Osteoblast (primary cell): ENCODE measurements around the gene ATP2B2. TPM values are rescaled to one million over a fixed set of nuclear protein-coding genes. Genes with fewer than 3 reads are reported as not detected.

ENCODE experiments used
- DNase-seq: peaks from one replicate; pipeline ENCODE4 v3.0.0; 2011; ENCODE audit warnings: low spot score, mixed read lengths; ENCODE audit not compliant: insufficient read length; ENCODE audit errors: missing footprints
- H2AFZ ChIP-seq: 2 replicates; pipeline ENCODE4 v1.6.0; 2011; ENCODE audit warnings: mild to moderate bottlenecking, low read length
- H3K27ac ChIP-seq: 2 replicates; pipeline ENCODE4 v1.5.1; 2011; ENCODE audit warnings: mild to moderate bottlenecking, low read depth, low read length, moderate library complexity
- H3K27me3 ChIP-seq: 2 replicates; pipeline ENCODE4 v1.6.0; 2012; ENCODE audit warnings: mild to moderate bottlenecking, control low read depth, inconsistent platforms, low read length, moderate library complexity; ENCODE audit not compliant: insufficient read depth
- H3K36me3 ChIP-seq: 2 replicates; pipeline ENCODE4 v1.5.1; 2011; ENCODE audit warnings: mild to moderate bottlenecking, low read length, control low read depth, moderate library complexity; ENCODE audit not compliant: insufficient read depth
- H3K4me1 ChIP-seq: 2 replicates; pipeline ENCODE4 v1.5.1; 2011; ENCODE audit warnings: mild to moderate bottlenecking, low read length, control low read depth, moderate library complexity; ENCODE audit not compliant: insufficient read depth
- H3K4me2 ChIP-seq: 2 replicates; pipeline ENCODE4 v1.6.0; 2011; ENCODE audit warnings: mild to moderate bottlenecking, low read length; ENCODE audit not compliant: insufficient read depth
- H3K4me3 ChIP-seq: fragments of 200-600 bp; sonication (generic); 3 replicates; pipeline ENCODE4 v1.5.1; 2012; ENCODE audit warnings: mild to moderate bottlenecking, low read length, inconsistent platforms; ENCODE audit not compliant: insufficient read depth
- H3K79me2 ChIP-seq: 2 replicates; pipeline ENCODE4 v1.6.0; 2012; ENCODE audit warnings: mild to moderate bottlenecking, low read length, control low read depth, inconsistent platforms; ENCODE audit not compliant: insufficient read depth
- H3K9me3 ChIP-seq: 2 replicates; pipeline ENCODE4 v1.5.1; 2011; ENCODE audit warnings: low read depth, low read length, control low read depth
- H4K20me1 ChIP-seq: 2 replicates; pipeline ENCODE4 v1.6.0; 2012; ENCODE audit warnings: mild to moderate bottlenecking, low read length, control low read depth; ENCODE audit not compliant: insufficient read depth
- total RNA-seq: library from RNA; depleted of rRNA; stranded (reverse); fragments of >200 nt; gene quantifications from 2 replicates; pipeline ENCODE4 v1.2.3, GENCODE V29; 2012
- TF ChIP-seq, protein P1 (sequence below): IDR thresholded peaks from 2 replicates; pipeline ENCODE4 v1.5.1; 2011; ENCODE audit warnings: mild to moderate bottlenecking, low read depth, low read length, moderate library complexity; ENCODE audit errors: extremely low read depth

ATP2B2 gene
- total RNA-seq, 1 donor = not detected

- no peaks in the 10 kb centered on the region for H4K20me1 ChIP-seq
- H3K4me3 ChIP-seq = no peak overlapping the region
These were observed 44.3 kb upstream of the ATP2B2 start for GRCh38 chr3:10549617-10550230.

GRCh38 chr3:10548992-10549391 lies 43.6 kb upstream of the ATP2B2 start:
- Histone ChIP-seq H3K4me3 (no peak overlapping the region), H3K4me2 (no peak overlapping the region), H4K20me1 (no peaks in the 10 kb centered on the region), H3K79me2 (no peaks in the 10 kb centered on the region), H3K4me1 (peaks cover 19% of the 10 kb centered on the region), H3K27ac (no peak overlapping the region), H3K9me3 (no peaks in the 10 kb centered on the region), H3K36me3 (no peaks in the 10 kb centered on the region), H2AFZ (no peak overlapping the region), H3K27me3 (peaks cover 10% of the 10 kb centered on the region)
- no peak for DNase-seq
- TF ChIP-seq, protein P1, sequence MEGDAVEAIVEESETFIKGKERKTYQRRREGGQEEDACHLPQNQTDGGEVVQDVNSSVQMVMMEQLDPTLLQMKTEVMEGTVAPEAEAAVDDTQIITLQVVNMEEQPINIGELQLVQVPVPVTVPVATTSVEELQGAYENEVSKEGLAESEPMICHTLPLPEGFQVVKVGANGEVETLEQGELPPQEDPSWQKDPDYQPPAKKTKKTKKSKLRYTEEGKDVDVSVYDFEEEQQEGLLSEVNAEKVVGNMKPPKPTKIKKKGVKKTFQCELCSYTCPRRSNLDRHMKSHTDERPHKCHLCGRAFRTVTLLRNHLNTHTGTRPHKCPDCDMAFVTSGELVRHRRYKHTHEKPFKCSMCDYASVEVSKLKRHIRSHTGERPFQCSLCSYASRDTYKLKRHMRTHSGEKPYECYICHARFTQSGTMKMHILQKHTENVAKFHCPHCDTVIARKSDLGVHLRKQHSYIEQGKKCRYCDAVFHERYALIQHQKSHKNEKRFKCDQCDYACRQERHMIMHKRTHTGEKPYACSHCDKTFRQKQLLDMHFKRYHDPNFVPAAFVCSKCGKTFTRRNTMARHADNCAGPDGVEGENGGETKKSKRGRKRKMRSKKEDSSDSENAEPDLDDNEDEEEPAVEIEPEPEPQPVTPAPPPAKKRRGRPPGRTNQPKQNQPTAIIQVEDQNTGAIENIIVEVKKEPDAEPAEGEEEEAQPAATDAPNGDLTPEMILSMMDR = no peak

More at GRCh38 chr3:10549617-10550230, 44.3 kb upstream of the ATP2B2 start:
- TF ChIP-seq, protein P1 = no peak
- H3K4me2 ChIP-seq = no peak overlapping the region
- no peaks in the 10 kb centered on the region for H3K9me3 ChIP-seq
- H3K4me1 ChIP-seq = peaks cover 19% of the 10 kb centered on the region
- no peak overlapping the region for H3K27ac ChIP-seq
- no peak overlapping the region for H2AFZ ChIP-seq
- H3K79me2 ChIP-seq = no peaks in the 10 kb centered on the region
- DNase-seq = no peak
- H3K36me3 ChIP-seq = no peaks in the 10 kb centered on the region
- H3K27me3 ChIP-seq = peaks cover 6% of the 10 kb centered on the region

- Histone ChIP-seq H3K27ac (no peak overlapping the region), H2AFZ (no peak overlapping the region), H3K4me3 (no peak overlapping the region), H3K79me2 (no peaks in the 10 kb centered on the region), H4K20me1 (no peaks in the 10 kb centered on the region), H3K4me1 (peaks cover 19% of the 10 kb centered on the region), H3K9me3 (no peaks in the 10 kb centered on the region), H3K27me3 (peaks cover 10% of the 10 kb centered on the region), H3K4me2 (no peak overlapping the region), H3K36me3 (no peaks in the 10 kb centered on the region)
- DNase-seq = no peak
- TF ChIP-seq, protein P1 = no peak
These were observed 42.7 kb upstream of the ATP2B2 start for GRCh38 chr3:10547841-10548783.

- H3K36me3 ChIP-seq = no peaks in the 10 kb centered on the region
- TF ChIP-seq, protein P1 = no peak
- no peak overlapping the region for H2AFZ ChIP-seq
- H3K27me3 ChIP-seq = peaks cover 10% of the 10 kb centered on the region
- peaks cover 15% of the 10 kb centered on the region for H3K4me1 ChIP-seq
- H3K9me3 ChIP-seq = no peaks in the 10 kb centered on the region
- H3K79me2 ChIP-seq = no peaks in the 10 kb centered on the region
- no peak overlapping the region for H3K27ac ChIP-seq
- H4K20me1 ChIP-seq = no peaks in the 10 kb centered on the region
- H3K4me3 ChIP-seq = no peak overlapping the region
- H3K4me2 ChIP-seq = no peak overlapping the region
- no peak for DNase-seq
These were observed 42.0 kb upstream of the ATP2B2 start for GRCh38 chr3:10547413-10547812.
